Tibial nerve (tissue), 4 donors: ENCODE results near the gene PDE8B.

ENCODE experiments used
- EP300 ChIP-seq, 2 donors: sonication (generic); formaldehyde crosslinking; IDR thresholded peaks; one replicate each; pipeline ENCODE4 v1.6.1; 2017; ENCODE audit warnings: antibody characterized with exemption in 2 of 2, mild to moderate bottlenecking in 1 of 2
- POLR2A ChIP-seq, 2 donors: fragments of 450-650 bp; IDR thresholded peaks; one replicate each; pipeline ENCODE4 v1.6.1; 2017; ENCODE audit warnings: antibody characterized with exemption in 2 of 2, mild to moderate bottlenecking in 2 of 2, moderate library complexity in 2 of 2
- TF ChIP-seq, protein P1 (sequence below), 5 experiments: fragments of 200-600 bp in 3 of 5; fragments of 450-650 bp in 2 of 5; sonication (generic) in 3 of 5; IDR thresholded peaks; one replicate each; pipeline ENCODE4 v1.5.1; 2016 to 2019; ENCODE audit warnings: antibody characterized with exemption in 5 of 5, mild to moderate bottlenecking in 3 of 5, moderate library complexity in 2 of 5

DNA sequence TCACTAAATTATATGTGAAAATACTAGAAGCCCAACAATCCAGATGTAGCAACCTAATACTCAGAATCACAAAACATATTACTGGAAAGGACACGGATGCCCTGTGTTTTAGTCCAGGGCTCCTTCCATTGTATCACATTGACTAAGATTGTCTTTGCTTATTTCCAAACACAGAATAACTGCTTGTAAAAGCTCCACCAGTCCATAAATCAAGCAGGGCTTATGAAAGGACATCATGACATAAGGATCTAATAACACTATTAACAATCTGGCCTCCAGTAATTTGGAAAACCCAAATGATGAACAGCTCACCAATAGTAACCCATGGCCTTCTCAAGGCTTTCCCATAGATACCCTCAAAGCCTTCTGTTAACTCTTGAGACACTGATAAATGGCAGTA lies 241.9 kb downstream of the PDE8B start:
- TF ChIP-seq, protein P1, sequence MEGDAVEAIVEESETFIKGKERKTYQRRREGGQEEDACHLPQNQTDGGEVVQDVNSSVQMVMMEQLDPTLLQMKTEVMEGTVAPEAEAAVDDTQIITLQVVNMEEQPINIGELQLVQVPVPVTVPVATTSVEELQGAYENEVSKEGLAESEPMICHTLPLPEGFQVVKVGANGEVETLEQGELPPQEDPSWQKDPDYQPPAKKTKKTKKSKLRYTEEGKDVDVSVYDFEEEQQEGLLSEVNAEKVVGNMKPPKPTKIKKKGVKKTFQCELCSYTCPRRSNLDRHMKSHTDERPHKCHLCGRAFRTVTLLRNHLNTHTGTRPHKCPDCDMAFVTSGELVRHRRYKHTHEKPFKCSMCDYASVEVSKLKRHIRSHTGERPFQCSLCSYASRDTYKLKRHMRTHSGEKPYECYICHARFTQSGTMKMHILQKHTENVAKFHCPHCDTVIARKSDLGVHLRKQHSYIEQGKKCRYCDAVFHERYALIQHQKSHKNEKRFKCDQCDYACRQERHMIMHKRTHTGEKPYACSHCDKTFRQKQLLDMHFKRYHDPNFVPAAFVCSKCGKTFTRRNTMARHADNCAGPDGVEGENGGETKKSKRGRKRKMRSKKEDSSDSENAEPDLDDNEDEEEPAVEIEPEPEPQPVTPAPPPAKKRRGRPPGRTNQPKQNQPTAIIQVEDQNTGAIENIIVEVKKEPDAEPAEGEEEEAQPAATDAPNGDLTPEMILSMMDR (IDR thresholded peaks at IDR 0.05), result no peak
- TF ChIP-seq POLR2A (IDR thresholded peaks at IDR 0.05) (no peak), EP300 (IDR thresholded peaks at IDR 0.05) (no peak)
